ENCODE measurements around the gene SRMS. TPM values are rescaled to one million over a fixed set of nuclear protein-coding genes. Genes with fewer than 3 reads are reported as not detected.
"Not testable (repeated sequence)": the region's sequence is repeated elsewhere in the genome, so short reads cannot be mapped to it uniquely, and the experiment has no call there.

The SRMS gene
- total RNA-seq, 4 donors from 2014 or later, result not detected

- Histone ChIP-seq H3K9me3 (no peaks in the 10 kb centered on the region), H3K27me3 (no peaks in the 10 kb centered on the region), H3K4me3 (peak overlapping the region; percentile 77 to 94), H3K4me1 (peaks cover 0 to 26% of the 10 kb centered on the region in 2 donors), H3K27ac (peak overlapping the region; percentile 90 to 93), H3K36me3 (no peaks in the 10 kb centered on the region)
- peak in 1 of 2 donors; percentile 26 for DNase-seq
- no peak for TF ChIP-seq POLR2A (IDR thresholded peaks at IDR 0.05)
- TF ChIP-seq CTCF (IDR thresholded peaks at IDR 0.05), result no peak
- intact Hi-C loops (cut with DNase I; ENCODE audit: low total_unique reads), result no loop called here
Observed at GRCh38 chr20:63518946-63519667, 28.4 kb downstream of the SRMS start.

- TF ChIP-seq CTCF (IDR thresholded peaks at IDR 0.05) (no peak), POLR2A (IDR thresholded peaks at IDR 0.05) (no peak)
- H3K36me3 ChIP-seq, result no peaks in the 10 kb centered on the region
- peaks cover 0 to 26% of the 10 kb centered on the region in 2 donors for H3K4me1 ChIP-seq
- no peaks in the 10 kb centered on the region for H3K27me3 ChIP-seq
- no peaks in the 10 kb centered on the region for H3K9me3 ChIP-seq
- peak in 1 of 2 donors; percentile 20 for DNase-seq
- intact Hi-C loops (cut with DNase I; ENCODE audit: low total_unique reads), result no loop called here
- no peak overlapping the region for H3K4me3 ChIP-seq
- H3K27ac ChIP-seq, result no peak overlapping the region
Observed at GRCh38 chr20:63518351-63518861, 29.1 kb downstream of the SRMS start.

DNA sequence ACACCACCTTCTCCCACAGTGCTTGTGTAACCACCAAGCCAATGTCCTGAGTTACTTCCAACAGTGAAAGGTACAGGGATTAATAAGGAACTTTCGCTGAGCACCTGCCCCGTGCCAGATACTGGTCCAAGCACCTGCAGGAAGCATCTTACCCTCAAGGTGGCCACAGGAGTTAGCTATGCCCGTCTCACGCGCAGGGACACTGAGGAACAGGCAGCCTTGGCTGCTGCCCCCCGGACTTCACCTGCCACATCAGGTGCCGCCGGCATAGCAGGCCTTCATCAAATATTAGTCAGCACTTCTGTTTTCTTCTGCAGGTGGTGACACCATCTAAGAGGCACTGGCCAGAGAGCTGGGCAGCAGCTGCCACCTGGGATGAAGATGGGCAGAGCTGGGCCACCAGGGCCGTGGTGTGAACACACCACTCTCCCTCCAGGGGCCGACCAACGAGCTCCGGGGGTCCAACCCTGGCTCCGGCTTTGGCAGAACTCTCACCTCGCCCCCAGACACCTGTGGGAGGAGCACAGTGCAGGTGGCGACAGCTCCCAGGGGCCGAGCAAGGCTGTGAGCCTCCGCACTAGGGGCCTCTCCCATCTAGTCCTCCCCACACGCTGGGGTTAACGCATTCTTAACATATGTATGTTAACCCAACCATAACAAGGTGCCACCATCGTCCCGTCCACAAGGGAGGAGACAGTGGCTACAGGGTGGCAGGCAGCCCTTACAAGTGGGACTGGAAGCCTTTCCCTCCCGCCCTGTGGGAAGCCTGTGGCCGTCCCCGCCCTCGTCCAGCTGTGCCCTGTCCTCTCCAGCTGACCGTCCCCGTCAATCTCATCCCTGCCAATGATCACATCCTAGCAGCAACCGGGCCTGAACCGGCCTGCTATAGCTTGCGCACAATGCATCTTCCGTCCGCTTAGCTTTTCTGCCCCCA is 29.9 kb downstream of the SRMS start:
- H3K4me1 ChIP-seq, result peaks cover 0 to 24% of the 10 kb centered on the region in 2 donors
- no peak overlapping the region for H3K4me3 ChIP-seq
- no peaks in the 10 kb centered on the region for H3K27me3 ChIP-seq
- TF ChIP-seq CTCF (IDR thresholded peaks at IDR 0.05) (no peak), POLR2A (IDR thresholded peaks at IDR 0.05) (no peak)
- DNase-seq, result no peak
- intact Hi-C loops (cut with DNase I; ENCODE audit: low total_unique reads), result no loop called here
- no peaks in the 10 kb centered on the region for H3K36me3 ChIP-seq
- H3K9me3 ChIP-seq, result no peaks in the 10 kb centered on the region
- no peak overlapping the region for H3K27ac ChIP-seq

- H3K4me3 ChIP-seq; DNase-seq; H3K4me1 ChIP-seq; H3K9me3 ChIP-seq; H3K36me3 ChIP-seq; intact Hi-C loops (cut with DNase I; ENCODE audit: low total_unique reads); H3K27ac ChIP-seq; H3K27me3 ChIP-seq: not testable (repeated sequence)
Observed at GRCh38 chr20:63514520-63514919, 33.0 kb downstream of the SRMS start.

- Histone ChIP-seq H3K9me3 (no peaks in the 10 kb centered on the region), H3K27ac (no peak overlapping the region)
- intact Hi-C loops (cut with DNase I; ENCODE audit: low total_unique reads), result no loop called here
Observed at GRCh38 chr20:63513207-63513606, 34.3 kb downstream of the SRMS start.

More at GRCh38 chr20:63513207-63513606, 34.3 kb downstream of the SRMS start:
- H3K4me3 ChIP-seq, result no peak overlapping the region
- DNase-seq, result no peak
- H3K4me1 ChIP-seq, result no peaks in the 10 kb centered on the region
- no peak for TF ChIP-seq CTCF (IDR thresholded peaks at IDR 0.05)
- TF ChIP-seq POLR2A (IDR thresholded peaks at IDR 0.05), result no peak
- H3K36me3 ChIP-seq, result no peaks in the 10 kb centered on the region
- peaks cover 0 to 3% of the 10 kb centered on the region in 2 donors for H3K27me3 ChIP-seq
